ENCODE results near the gene FMN1. TPM values are rescaled to one million over a fixed set of nuclear protein-coding genes. Genes with fewer than 3 reads are reported as not detected.

The FMN1 gene
- total RNA-seq, 1 donor from 2014 or later = 4.2 TPM

- no peak for DNase-seq (ENCODE audit: extremely low spot score, unreplicated experiment)
- no peaks in the 10 kb centered on the region for H3K9me3 Mint-ChIP-seq (ENCODE audit: unreplicated experiment)
- no peak overlapping the region for H3K27ac Mint-ChIP-seq (ENCODE audit: unreplicated experiment)
- no peak for TF ChIP-seq CTCF (IDR thresholded peaks at IDR 0.05)
- H3K27me3 Mint-ChIP-seq (ENCODE audit: unreplicated experiment) = peaks cover 21% of the 10 kb centered on the region
- H3K4me3 Mint-ChIP-seq (ENCODE audit: unreplicated experiment) = no peak overlapping the region
- no peaks in the 10 kb centered on the region for H3K4me1 Mint-ChIP-seq (ENCODE audit: unreplicated experiment)
- H3K36me3 Mint-ChIP-seq (ENCODE audit: unreplicated experiment) = no peaks in the 10 kb centered on the region
Measured at GRCh38 chr15:33182278-33182905, 12.1 kb downstream of the FMN1 start.

GRCh38 chr15:33179874-33180273, 14.6 kb downstream of the FMN1 start:
- H3K4me1 Mint-ChIP-seq (ENCODE audit: unreplicated experiment) = no peaks in the 10 kb centered on the region
- no peak overlapping the region for H3K4me3 Mint-ChIP-seq (ENCODE audit: unreplicated experiment)
- no peak overlapping the region for H3K27ac Mint-ChIP-seq (ENCODE audit: unreplicated experiment)
- no peaks in the 10 kb centered on the region for H3K9me3 Mint-ChIP-seq (ENCODE audit: unreplicated experiment)
- TF ChIP-seq CTCF (IDR thresholded peaks at IDR 0.05) = no peak
- H3K27me3 Mint-ChIP-seq (ENCODE audit: unreplicated experiment) = peaks cover 8% of the 10 kb centered on the region
- no peaks in the 10 kb centered on the region for H3K36me3 Mint-ChIP-seq (ENCODE audit: unreplicated experiment)
- DNase-seq (ENCODE audit: extremely low spot score, unreplicated experiment) = no peak

- no peak overlapping the region for H3K27ac Mint-ChIP-seq (ENCODE audit: unreplicated experiment)
- H3K4me1 Mint-ChIP-seq (ENCODE audit: unreplicated experiment) = no peaks in the 10 kb centered on the region
- TF ChIP-seq CTCF (IDR thresholded peaks at IDR 0.05) = no peak
Measured at GRCh38 chr15:33171202-33171601, 23.3 kb downstream of the FMN1 start.

GRCh38 chr15:33169625-33170024, 24.9 kb downstream of the FMN1 start:
- Mint-ChIP-seq H3K27me3 (ENCODE audit: unreplicated experiment) (peaks cover 14% of the 10 kb centered on the region), H3K27ac (ENCODE audit: unreplicated experiment) (no peak overlapping the region), H3K4me3 (ENCODE audit: unreplicated experiment) (no peak overlapping the region), H3K36me3 (ENCODE audit: unreplicated experiment) (no peaks in the 10 kb centered on the region), H3K9me3 (ENCODE audit: unreplicated experiment) (no peaks in the 10 kb centered on the region), H3K4me1 (ENCODE audit: unreplicated experiment) (no peaks in the 10 kb centered on the region)
- TF ChIP-seq CTCF (IDR thresholded peaks at IDR 0.05) = no peak
- DNase-seq (ENCODE audit: extremely low spot score, unreplicated experiment) = no peak

More at GRCh38 chr15:33171202-33171601, 23.3 kb downstream of the FMN1 start:
- DNase-seq (ENCODE audit: extremely low spot score, unreplicated experiment) = no peak
- H3K27me3 Mint-ChIP-seq (ENCODE audit: unreplicated experiment) = peaks cover 14% of the 10 kb centered on the region
- H3K4me3 Mint-ChIP-seq (ENCODE audit: unreplicated experiment) = no peak overlapping the region
- no peaks in the 10 kb centered on the region for H3K36me3 Mint-ChIP-seq (ENCODE audit: unreplicated experiment)
- H3K9me3 Mint-ChIP-seq (ENCODE audit: unreplicated experiment) = no peaks in the 10 kb centered on the region

GRCh38 chr15:33168444-33168843, 26.1 kb downstream of the FMN1 start:
- no peak overlapping the region for H3K27ac Mint-ChIP-seq (ENCODE audit: unreplicated experiment)
- H3K36me3 Mint-ChIP-seq (ENCODE audit: unreplicated experiment) = no peaks in the 10 kb centered on the region
- H3K27me3 Mint-ChIP-seq (ENCODE audit: unreplicated experiment) = peaks cover 21% of the 10 kb centered on the region
- no peak for DNase-seq (ENCODE audit: extremely low spot score, unreplicated experiment)
- no peaks in the 10 kb centered on the region for H3K9me3 Mint-ChIP-seq (ENCODE audit: unreplicated experiment)
- no peak for TF ChIP-seq CTCF (IDR thresholded peaks at IDR 0.05)
- H3K4me1 Mint-ChIP-seq (ENCODE audit: unreplicated experiment) = no peaks in the 10 kb centered on the region
- no peak overlapping the region for H3K4me3 Mint-ChIP-seq (ENCODE audit: unreplicated experiment)

Measured in osteocyte (in vitro differentiated cells).